HFF-Myc (cell line): ENCODE data around the gene ELAVL3.
A peak's percentile ranks its signal among the peaks of the same experiment; 100 is the strongest.
"Not testable (repeated sequence)": the region's sequence is repeated elsewhere in the genome, so short reads cannot be mapped to it uniquely, and the experiment has no call there.

Experiments used
- DNase-seq: peaks from one replicate; pipeline ENCODE4 v3.0.0-alpha.2; 2011; ENCODE audit warnings: low read depth; ENCODE audit errors: extremely low read depth
- H3K4me3 ChIP-seq: replicated peaks from 2 replicates; pipeline ENCODE4 v1.5.1; 2011; ENCODE audit warnings: low read depth, mild to moderate bottlenecking, control low read depth, low read length
- CTCF ChIP-seq: IDR thresholded peaks from 2 replicates; pipeline ENCODE4 v1.5.1; 2012; ENCODE audit warnings: mild to moderate bottlenecking, low read depth, low read length, control low read depth; ENCODE audit errors: missing control alignments

The ELAVL3 gene

GRCh38 chr19:11458236-11458900, 22.5 kb downstream of the ELAVL3 start:
- H3K4me3 ChIP-seq = no peak overlapping the region
- DNase-seq = no peak
- TF ChIP-seq CTCF = no peak

- TF ChIP-seq CTCF = no peak
- DNase-seq = no peak
Measured at GRCh38 chr19:11457831-11458230, 23.0 kb downstream of the ELAVL3 start.

GRCh38 chr19:11457115-11457514, 23.7 kb downstream of the ELAVL3 start:
- no peak for TF ChIP-seq CTCF
- DNase-seq = no peak
- H3K4me3 ChIP-seq = no peak overlapping the region

More at GRCh38 chr19:11457831-11458230, 23.0 kb downstream of the ELAVL3 start:
- H3K4me3 ChIP-seq = no peak overlapping the region

- DNase-seq = no peak
- no peak overlapping the region for H3K4me3 ChIP-seq
- no peak for TF ChIP-seq CTCF
Measured at GRCh38 chr19:11456659-11457058, 24.2 kb downstream of the ELAVL3 start.

- not testable (repeated sequence) for H3K4me3 ChIP-seq, DNase-seq
Measured at GRCh38 chr19:11455233-11455554, 25.7 kb downstream of the ELAVL3 start.

GRCh38 chr19:11453468-11454341, 27.1 kb downstream of the ELAVL3 start:
- no peak for DNase-seq
- peak; percentile 64 for TF ChIP-seq CTCF
- no peak overlapping the region for H3K4me3 ChIP-seq

- no peak for TF ChIP-seq CTCF
- no peak for DNase-seq
- no peak overlapping the region for H3K4me3 ChIP-seq
Measured at GRCh38 chr19:11452620-11453310, 28.1 kb downstream of the ELAVL3 start.
